HG02870 (cell line): ENCODE data around the gene COPS8.

Source experiments
- ATAC-seq: cut with Tn5 transposase; IDR thresholded peaks from one replicate; pipeline ENCODE4 v1.9.1; 2021; ENCODE audit warnings: mild to moderate bottlenecking, moderate library complexity; ENCODE audit not compliant: unreplicated experiment

The COPS8 gene

DNA sequence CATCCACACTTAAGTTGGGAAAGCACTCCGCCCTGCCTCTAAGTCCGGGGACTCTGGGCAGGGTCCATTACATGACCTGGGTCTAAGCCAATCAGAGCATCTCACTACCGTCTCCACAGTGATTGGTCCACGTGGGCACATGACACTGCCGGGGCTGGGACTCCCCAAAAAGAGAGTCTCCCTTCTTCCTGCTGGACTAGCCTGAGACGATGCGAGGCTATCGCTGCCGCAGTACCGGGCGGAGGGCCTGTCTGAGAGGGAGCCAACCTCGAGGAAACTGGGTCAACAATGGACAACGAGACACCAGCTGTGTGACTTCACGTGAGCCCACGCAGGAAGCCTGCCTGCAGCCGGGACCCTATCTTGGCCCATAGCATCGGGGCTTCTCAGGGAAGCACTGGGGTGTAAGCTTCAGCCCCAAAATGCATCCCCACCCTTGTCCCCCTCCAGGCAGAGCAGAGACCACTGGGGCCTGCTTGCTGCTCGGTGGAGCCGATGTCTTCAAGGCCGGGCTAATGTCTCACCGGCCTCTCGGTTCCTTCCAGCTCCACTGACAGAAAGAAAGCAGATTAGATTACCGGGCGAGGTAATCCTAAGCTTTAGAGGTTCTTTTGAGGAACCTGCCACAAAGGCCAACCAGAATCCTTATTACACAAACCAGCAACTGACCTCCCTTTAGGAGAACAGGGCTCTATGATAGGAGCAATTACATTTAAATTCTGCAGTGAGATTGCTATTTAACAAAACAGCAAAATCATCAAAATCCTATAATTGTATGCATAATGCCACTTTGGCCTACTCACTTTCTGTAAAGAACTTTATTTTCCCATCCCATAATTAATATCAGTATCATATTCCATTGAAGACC, 21.3 kb upstream of the COPS8 start:
- ATAC-seq: no peak

DNA sequence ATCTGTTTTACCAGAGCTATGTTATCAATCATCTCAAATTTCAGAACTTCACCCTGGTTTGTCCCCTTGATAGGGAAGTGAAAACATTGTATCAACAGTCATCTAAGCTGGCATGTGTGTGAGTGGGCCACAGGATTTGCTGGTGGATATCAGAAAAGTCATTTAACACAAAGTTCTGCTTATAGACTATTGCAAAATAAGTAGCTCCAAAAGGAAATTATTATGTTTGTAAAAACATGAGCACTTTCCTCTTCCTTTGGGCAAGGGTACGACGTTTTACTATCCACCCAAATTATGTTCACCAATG, 20.7 kb upstream of the COPS8 start:
- no peak for ATAC-seq

DNA sequence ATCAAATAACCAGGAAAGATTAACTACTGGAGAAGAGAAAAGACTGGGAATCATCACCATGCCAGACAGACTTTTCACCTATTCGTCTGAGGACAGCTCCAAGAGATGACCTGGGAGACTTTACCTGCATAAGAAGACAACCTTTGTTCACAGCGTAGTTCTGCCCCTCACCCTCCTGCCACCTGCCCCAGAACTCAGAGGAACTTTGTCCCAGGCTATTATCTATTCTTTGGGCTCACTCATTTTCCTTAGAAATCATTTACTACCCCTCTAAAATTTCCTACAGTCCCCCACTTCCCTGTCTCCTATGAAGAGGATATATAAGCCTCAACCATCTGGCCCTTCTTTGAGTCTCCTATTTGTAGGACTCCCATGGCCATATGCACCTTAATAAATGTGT, 19.3 kb upstream of the COPS8 start:
- ATAC-seq: no peak

DNA sequence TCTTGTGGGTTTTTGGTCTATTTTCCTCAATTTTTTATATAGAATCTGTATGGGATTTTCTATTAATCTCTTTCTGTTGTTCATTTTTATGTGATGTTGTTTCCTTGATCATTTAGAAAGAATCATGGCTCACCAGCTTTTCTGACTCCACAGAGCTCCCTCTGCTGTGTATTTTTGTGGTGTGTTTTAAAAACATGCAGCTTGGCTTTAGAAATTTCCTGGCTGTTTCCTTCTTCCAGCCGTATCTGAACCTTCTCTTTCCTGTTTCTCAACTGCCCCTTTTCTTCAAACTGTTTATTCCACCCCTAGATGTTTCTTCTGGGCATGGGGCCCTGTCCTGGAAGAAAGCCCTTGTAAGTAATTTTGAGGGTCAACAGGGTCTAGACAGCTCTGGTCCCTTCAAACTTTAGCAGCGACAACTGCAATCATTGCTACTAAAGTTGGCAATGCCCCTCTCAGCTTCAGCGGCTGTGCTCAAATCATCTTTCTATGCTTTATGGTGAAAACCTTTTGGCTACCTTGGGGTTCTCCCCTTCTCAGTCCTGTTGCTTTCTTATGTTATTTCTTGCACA, 17.6 kb upstream of the COPS8 start:
- ATAC-seq: no peak

- ATAC-seq: no peak
Observed at GRCh38 chr2:237072067-237072931, 13.4 kb upstream of the COPS8 start.

DNA sequence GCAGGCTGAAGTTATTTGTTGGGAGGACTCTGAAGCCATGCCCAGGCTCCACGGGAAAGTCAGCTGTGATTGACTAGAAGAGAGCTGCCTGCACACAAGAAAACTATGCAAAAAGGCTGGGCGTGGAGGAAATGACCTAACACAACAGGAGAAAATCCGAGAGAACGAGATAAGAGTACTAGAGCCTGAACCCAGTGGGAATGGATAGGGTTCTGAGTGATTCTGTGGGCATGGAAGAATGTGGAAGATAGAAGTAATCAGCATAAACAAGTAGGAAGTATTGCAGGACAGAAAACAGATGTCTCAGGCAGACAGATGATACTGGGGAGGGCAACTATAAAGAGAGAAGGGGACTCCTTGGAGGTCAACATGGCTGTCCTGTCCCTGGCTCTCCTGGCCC, 12.1 kb upstream of the COPS8 start:
- no peak for ATAC-seq

GRCh38 chr2:237074211-237074993, 11.3 kb upstream of the COPS8 start:
- ATAC-seq: no peak

DNA sequence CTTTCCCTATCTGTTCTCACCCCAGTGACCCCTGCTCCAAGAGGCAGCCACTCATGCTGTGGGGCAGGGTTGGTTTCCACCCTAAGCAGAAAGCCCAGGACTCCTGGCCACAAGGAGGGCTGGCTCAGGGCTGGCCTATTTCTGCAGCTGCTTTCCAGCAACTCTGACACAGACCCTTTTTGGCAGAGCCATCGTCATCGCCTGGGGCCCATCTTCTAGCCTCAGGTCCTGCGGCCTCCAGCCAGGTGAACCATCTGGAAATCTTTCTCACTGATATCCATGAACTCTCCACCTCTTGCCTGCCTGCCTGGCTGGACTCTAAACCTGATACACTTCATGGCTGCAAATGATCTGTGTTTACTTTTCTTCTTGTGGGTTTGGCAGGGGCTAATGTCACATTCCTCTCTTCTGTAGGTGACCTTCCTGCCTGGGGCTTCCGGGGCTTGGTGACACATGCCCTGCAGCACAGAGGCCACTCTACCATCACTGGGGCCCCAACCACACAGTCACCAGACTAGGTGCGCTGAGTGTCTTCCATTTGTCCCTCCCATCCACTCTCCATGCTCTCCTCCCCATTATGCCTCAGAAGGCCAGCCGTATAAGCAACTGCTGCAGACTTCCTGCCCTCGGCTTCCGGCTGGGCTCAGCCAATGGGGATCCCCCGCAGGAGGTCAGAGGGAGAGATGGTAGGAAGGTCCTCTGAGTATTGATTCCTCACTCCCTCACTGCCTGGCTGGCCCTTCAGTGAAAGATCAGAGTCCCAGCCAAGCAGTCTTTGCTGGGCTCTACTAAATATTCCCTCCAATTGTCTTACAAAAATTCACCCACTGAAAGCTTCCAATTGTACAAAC, 9.7 kb upstream of the COPS8 start:
- no peak for ATAC-seq

- ATAC-seq: no peak
Observed at GRCh38 chr2:237081596-237081995, 4.1 kb upstream of the COPS8 start.

DNA sequence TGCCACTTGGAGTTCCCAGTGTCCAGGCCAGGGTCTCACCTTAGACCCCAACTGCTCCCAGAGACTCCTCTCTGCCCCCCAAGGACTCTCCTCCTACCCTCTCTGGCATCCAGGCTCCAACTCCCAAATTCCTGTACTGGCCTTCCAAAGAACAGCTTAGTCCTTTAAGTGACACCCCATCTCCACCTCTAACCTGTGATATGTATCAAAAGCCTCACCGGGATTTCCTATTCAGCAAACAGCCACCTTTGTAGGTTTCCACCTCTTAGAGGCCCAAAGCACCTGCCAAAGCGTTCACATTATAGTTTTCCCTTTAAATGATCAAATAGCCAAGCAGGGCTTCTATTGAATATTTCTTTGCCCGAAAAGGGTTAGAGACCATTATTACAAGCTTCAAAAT, 2.7 kb upstream of the COPS8 start:
- no peak for ATAC-seq

DNA sequence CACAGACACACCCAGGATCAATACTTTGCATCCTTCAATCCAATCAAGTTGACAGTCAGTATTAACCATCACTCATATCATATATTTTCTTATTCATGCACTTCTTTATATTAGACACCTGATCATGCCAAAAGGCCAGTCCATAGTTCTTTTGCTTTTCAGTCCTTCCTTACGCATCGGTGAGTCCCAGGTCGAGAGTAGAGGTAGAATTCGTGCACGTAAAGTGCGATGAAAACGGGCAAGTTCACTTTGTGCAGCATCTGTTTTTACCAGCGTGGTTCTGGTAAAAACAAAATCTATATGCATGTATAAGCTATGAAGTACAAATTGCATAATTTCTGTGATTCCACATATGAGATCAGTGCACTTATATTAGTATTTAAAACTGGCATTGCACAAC, 1.2 kb upstream of the COPS8 start:
- ATAC-seq: no peak

DNA sequence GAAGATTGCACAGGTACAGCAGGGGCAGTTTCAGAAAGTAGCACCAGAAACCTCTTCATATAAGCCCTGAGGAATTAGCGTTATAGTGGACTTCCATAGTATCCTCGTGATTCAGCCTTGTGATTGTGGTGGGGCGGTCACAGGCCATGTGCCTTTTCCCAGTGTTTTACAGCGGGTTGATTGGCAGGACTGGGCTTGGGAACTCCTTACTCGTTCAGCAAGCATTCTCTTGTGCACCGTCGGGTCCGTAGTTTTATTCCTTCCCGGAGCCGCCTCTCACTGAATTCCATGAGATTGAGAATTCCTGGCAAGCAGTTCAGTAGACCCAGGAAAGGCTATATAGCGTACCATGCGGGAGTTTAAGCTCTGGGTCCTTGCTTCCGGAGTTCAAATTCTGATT, 5.2 kb downstream of the COPS8 start:
- ATAC-seq: no peak

DNA sequence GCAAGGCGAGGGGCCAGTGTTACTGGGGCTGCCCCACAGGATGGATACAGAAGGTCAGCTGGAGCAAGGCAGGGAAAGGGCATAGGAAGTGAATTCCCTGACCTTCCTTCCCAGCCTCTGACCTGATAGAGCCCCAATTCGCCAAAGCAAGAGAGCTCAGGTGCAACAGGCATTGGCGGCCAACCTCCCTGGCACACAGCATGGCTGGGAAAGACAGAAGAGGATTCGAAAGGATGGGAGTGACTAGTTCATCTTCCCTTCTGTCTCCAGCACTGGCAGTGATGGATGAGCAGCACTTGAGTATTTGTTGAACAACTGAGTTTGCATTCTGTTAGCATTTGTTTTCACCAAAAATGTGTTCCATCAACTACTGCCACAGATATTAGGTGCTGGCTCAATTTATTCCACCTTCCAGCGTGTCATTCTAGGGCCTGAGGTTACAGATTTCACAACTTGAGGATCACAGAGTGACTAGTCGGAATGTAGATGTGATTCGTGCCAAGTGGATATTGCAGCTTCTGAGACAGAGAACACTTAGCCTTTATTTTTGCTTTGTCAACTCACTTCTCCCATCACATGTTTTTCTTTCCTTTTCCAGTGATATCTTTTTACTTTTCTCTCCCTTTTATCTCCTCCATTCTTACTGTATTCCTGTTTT, 6.2 kb downstream of the COPS8 start:
- no peak for ATAC-seq

DNA sequence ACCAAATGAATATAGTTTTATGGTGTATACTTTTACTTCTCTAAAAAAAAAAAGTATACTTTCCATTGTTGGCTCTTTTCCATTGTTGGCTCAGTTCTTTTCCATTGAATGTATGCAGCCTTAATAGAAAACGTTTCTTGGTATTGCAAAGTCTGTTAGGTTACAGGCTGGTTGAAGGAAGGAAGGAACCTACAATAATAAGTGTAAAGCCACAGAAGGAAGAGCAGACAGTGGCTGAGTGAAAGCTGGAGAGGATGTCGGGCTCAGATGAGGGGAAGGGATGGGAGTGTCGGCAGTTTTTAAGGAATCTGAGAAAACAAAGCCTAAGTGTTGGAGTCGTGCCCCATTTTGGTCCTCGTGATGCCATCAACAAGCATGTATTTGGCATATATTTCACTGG, 6.8 kb downstream of the COPS8 start:
- no peak for ATAC-seq

GRCh38 chr2:237092920-237093781, 7.5 kb downstream of the COPS8 start:
- ATAC-seq: no peak

GRCh38 chr2:237096201-237096600, 10.5 kb downstream of the COPS8 start:
- no peak for ATAC-seq

DNA sequence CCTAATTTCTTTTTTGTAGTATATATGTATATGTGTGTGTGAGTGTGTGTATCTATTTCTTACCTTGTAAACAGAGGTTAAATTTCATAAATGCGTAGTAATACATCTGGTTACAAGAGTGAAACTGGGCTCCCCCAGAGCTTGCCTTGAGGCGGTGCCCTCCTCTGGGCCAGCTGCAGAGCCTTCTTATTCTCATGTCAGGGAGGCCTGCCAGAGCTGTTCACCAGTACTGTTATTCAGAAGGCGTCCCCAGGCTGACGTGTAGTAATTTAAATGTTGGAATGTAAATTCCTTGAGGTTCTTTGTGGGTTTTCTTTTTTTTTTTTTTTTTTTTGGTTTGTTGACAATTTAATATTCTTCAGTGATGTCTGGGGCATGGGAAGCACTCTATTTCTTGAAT, 11.2 kb downstream of the COPS8 start:
- ATAC-seq: no peak

DNA sequence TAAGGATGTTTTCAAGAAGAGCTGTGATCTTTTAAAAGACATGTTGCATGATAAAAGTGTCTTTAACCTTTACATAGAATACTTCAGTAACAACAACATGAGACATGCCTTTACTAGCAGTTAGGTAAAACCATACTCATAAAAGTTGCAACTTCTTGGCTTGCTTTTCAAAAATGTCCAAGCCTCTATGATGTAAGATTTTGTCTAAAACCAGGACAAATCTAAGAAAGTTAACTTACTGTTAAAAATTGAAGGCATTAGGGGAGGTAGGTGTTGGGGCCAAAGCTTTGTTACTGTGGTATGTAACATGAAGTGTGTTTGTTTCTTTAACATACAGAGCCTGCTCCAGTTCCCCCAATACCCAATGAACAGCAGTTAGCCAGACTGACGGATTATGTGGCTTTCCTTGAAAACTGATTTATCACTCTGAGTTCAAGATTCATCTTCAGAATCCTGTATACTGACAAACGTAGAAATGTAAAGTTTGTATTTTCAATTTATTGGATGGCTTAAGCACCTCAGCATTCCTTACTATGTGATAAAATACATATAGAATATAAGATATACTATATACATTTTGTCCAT, 11.7 kb downstream of the COPS8 start:
- ATAC-seq: no peak
